Measurements from ENCODE around the gene SECISBP2.

The SECISBP2 gene

DNA sequence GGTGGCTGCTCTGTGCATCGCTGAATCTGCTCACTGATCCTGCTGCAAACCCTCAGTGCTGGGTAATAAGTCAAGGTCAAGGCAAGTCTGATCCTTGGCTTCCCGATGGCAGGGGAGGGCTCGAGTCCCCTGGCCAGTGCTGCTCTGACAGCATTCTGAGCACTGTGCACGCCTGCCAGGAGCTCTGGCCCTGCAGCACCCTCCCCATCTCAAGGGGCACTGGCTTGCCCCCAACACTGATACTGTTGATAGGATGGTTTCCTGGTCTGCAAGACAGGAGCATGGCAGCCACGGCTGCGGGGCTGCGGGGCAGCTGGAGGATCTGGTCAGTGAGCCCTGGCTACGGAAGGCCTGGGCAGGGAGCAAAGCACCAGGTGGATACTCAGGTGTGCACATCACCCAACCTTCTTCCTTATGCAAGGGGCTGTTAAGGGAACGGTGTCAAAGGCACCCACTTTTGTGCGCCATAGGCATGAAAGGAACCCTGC, 71.8 kb downstream of the SECISBP2 start:
- no CpG with 5 or more reads among the region's 10 CpGs for WGBS, 2 donors (ENCODE audit: extremely low coverage in 2 of 2, insufficient read length in 2 of 2, insufficient replicate concordance in 1 of 2)
- H3K4me3 ChIP-seq (ENCODE audit: low read length in 2 of 2) = no peak overlapping the region
- no peak for DNase-seq (ENCODE audit: low spot score)
- H3K9me3 ChIP-seq (replicated peaks in 1 of 2; ENCODE audit: control insufficient read depth in 2 of 2, insufficient read depth in 1 of 2, low read depth in 1 of 2, low read length in 2 of 2) = no peaks in the 10 kb centered on the region
- H2AK5ac ChIP-seq (ENCODE audit: low read depth, low read length) = no peak overlapping the region
- no peaks in the 10 kb centered on the region for H3K27me3 ChIP-seq (ENCODE audit: control insufficient read depth in 3 of 3, insufficient read depth in 3 of 3, low read depth in 1 of 3, low read length in 3 of 3)
- no peak overlapping the region for H2AFZ ChIP-seq (ENCODE audit: low read length)
- no peak overlapping the region for H4K91ac ChIP-seq (ENCODE audit: low read depth, low read length, poor library complexity)
- peak overlapping the region; percentile 75 for H2BK120ac ChIP-seq (ENCODE audit: low read depth, low read length)
- H3K23ac ChIP-seq (ENCODE audit: low read depth, low read length, poor library complexity) = no peak overlapping the region
- H3K14ac ChIP-seq (ENCODE audit: low read length) = peak overlapping the region; percentile 87
- peak overlapping the region; percentile 45 for H3K18ac ChIP-seq (ENCODE audit: low read length)
- no peak overlapping the region for H3K4me2 ChIP-seq (ENCODE audit: insufficient read depth, low read length, poor library complexity, severe bottlenecking)
- no peak overlapping the region for H2BK12ac ChIP-seq (ENCODE audit: low read length)
- H2BK15ac ChIP-seq (ENCODE audit: low read length) = no peak overlapping the region
- peak overlapping the region; percentile 34 for H3K9ac ChIP-seq (ENCODE audit: low read depth, low read length, poor library complexity)
- H3K4me1 ChIP-seq (ENCODE audit: control insufficient read depth in 2 of 2, insufficient read depth in 1 of 2, low read depth in 1 of 2, low read length in 2 of 2) = peaks cover 2 to 4% of the 10 kb centered on the region in 2 donors
- H3K4ac ChIP-seq (ENCODE audit: low read length) = no peak overlapping the region
- no peaks in the 10 kb centered on the region for H3K79me1 ChIP-seq (ENCODE audit: low read depth, low read length)
- peaks cover 30 to 56% of the 10 kb centered on the region in 2 donors for H3K36me3 ChIP-seq (replicated peaks in 1 of 2; ENCODE audit: control insufficient read depth in 2 of 2, insufficient read depth in 2 of 2, low read length in 2 of 2)
- no peak overlapping the region for H4K8ac ChIP-seq (ENCODE audit: low read depth, low read length)
- H2BK5ac ChIP-seq (ENCODE audit: low read length) = no peak overlapping the region
- H3K27ac ChIP-seq (replicated peaks; ENCODE audit: low read length) = no peak overlapping the region

DNA sequence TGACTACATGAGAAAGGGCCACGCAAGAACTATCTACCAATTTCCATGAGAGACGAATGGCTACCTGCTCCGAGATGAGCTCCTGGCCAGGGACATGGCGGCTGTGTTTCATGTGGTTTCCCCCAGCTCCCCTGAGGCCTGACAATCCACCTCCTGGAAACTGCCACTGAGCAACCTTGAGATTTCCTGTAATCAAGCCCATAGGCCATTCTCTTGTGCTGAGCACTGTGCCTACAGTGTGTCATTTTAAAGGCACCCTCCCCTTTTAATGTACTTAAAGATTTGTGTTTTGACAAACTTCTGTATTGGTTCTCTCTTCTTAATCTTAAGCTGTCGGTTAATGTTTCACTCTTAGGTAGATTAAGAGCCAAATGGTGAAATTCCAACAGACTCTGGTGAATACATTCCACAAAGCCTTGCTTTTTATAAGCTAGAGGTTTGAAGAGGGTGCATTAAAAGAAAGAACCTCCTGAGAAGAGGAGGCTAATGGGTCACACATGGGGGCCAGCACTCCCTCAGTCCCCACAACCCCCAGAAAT, 72.3 kb downstream of the SECISBP2 start:
- H3K4ac ChIP-seq (ENCODE audit: low read length) = no peak overlapping the region
- no peak overlapping the region for H3K23ac ChIP-seq (ENCODE audit: low read depth, low read length, poor library complexity)
- H2AK5ac ChIP-seq (ENCODE audit: low read depth, low read length) = no peak overlapping the region
- H4K8ac ChIP-seq (ENCODE audit: low read depth, low read length) = no peak overlapping the region
- H3K18ac ChIP-seq (ENCODE audit: low read length) = no peak overlapping the region
- no peaks in the 10 kb centered on the region for H3K27me3 ChIP-seq (ENCODE audit: control insufficient read depth in 3 of 3, insufficient read depth in 3 of 3, low read depth in 1 of 3, low read length in 3 of 3)
- H3K36me3 ChIP-seq (replicated peaks in 1 of 2; ENCODE audit: control insufficient read depth in 2 of 2, insufficient read depth in 2 of 2, low read length in 2 of 2) = peaks cover 30 to 56% of the 10 kb centered on the region in 2 donors
- H2BK5ac ChIP-seq (ENCODE audit: low read length) = no peak overlapping the region
- DNase-seq (ENCODE audit: low spot score) = no peak
- H3K27ac ChIP-seq (replicated peaks; ENCODE audit: low read length) = no peak overlapping the region
- no CpG with 5 or more reads among the region's 5 CpGs for WGBS, 2 donors (ENCODE audit: extremely low coverage in 2 of 2, insufficient read length in 2 of 2, insufficient replicate concordance in 1 of 2)
- no peak overlapping the region for H4K91ac ChIP-seq (ENCODE audit: low read depth, low read length, poor library complexity)
- H3K4me3 ChIP-seq (ENCODE audit: low read length in 2 of 2) = no peak overlapping the region
- no peak overlapping the region for H3K9ac ChIP-seq (ENCODE audit: low read depth, low read length, poor library complexity)
- H2AFZ ChIP-seq (ENCODE audit: low read length) = no peak overlapping the region
- H2BK120ac ChIP-seq (ENCODE audit: low read depth, low read length) = no peak overlapping the region
- H3K4me2 ChIP-seq (ENCODE audit: insufficient read depth, low read length, poor library complexity, severe bottlenecking) = no peak overlapping the region
- no peak overlapping the region for H3K14ac ChIP-seq (ENCODE audit: low read length)
- no peaks in the 10 kb centered on the region for H3K79me1 ChIP-seq (ENCODE audit: low read depth, low read length)
- no peak overlapping the region for H2BK15ac ChIP-seq (ENCODE audit: low read length)
- no peak overlapping the region for H2BK12ac ChIP-seq (ENCODE audit: low read length)
- H3K4me1 ChIP-seq (ENCODE audit: control insufficient read depth in 2 of 2, insufficient read depth in 1 of 2, low read depth in 1 of 2, low read length in 2 of 2) = peaks cover 2 to 4% of the 10 kb centered on the region in 2 donors
- no peaks in the 10 kb centered on the region for H3K9me3 ChIP-seq (replicated peaks in 1 of 2; ENCODE audit: control insufficient read depth in 2 of 2, insufficient read depth in 1 of 2, low read depth in 1 of 2, low read length in 2 of 2)

DNA sequence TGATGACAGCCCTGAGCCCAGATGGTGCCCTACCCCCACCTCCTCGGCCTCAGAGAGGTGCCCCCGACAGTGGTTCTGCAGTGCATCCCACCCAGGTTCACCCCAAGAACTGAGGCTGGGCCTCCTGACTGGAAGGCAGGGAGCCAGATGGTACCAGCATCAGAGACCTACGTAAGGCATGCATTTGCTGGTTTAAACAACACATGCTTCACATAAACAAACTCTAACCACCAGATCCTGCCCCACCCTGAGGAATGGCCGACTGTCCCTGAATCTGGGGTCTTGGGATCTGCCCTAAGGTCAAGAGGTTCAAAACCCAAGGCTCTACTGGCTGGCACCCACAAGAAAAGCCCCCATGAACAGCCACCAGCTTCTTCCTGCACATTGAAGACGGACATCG, 73.3 kb downstream of the SECISBP2 start:
- no peak overlapping the region for H2AFZ ChIP-seq (ENCODE audit: low read length)
- H3K27ac ChIP-seq (replicated peaks; ENCODE audit: low read length) = no peak overlapping the region
- no peak overlapping the region for H3K4ac ChIP-seq (ENCODE audit: low read length)
- DNase-seq (ENCODE audit: low spot score) = no peak
- H3K27me3 ChIP-seq (ENCODE audit: control insufficient read depth in 3 of 3, insufficient read depth in 3 of 3, low read depth in 1 of 3, low read length in 3 of 3) = no peaks in the 10 kb centered on the region
- H3K23ac ChIP-seq (ENCODE audit: low read depth, low read length, poor library complexity) = no peak overlapping the region
- no peak overlapping the region for H3K4me3 ChIP-seq (ENCODE audit: low read length in 2 of 2)
- H3K18ac ChIP-seq (ENCODE audit: low read length) = no peak overlapping the region
- H4K91ac ChIP-seq (ENCODE audit: low read depth, low read length, poor library complexity) = no peak overlapping the region
- no peak overlapping the region for H2BK5ac ChIP-seq (ENCODE audit: low read length)
- H4K8ac ChIP-seq (ENCODE audit: low read depth, low read length) = no peak overlapping the region
- no peak overlapping the region for H3K4me2 ChIP-seq (ENCODE audit: insufficient read depth, low read length, poor library complexity, severe bottlenecking)
- H3K9me3 ChIP-seq (replicated peaks in 1 of 2; ENCODE audit: control insufficient read depth in 2 of 2, insufficient read depth in 1 of 2, low read depth in 1 of 2, low read length in 2 of 2) = no peaks in the 10 kb centered on the region
- H2BK12ac ChIP-seq (ENCODE audit: low read length) = no peak overlapping the region
- WGBS, 2 donors (ENCODE audit: extremely low coverage in 2 of 2, insufficient read length in 2 of 2, insufficient replicate concordance in 1 of 2) = no CpG with 5 or more reads among the region's 6 CpGs
- peaks cover 2 to 4% of the 10 kb centered on the region in 2 donors for H3K4me1 ChIP-seq (ENCODE audit: control insufficient read depth in 2 of 2, insufficient read depth in 1 of 2, low read depth in 1 of 2, low read length in 2 of 2)
- no peak overlapping the region for H3K9ac ChIP-seq (ENCODE audit: low read depth, low read length, poor library complexity)
- H3K36me3 ChIP-seq (replicated peaks in 1 of 2; ENCODE audit: control insufficient read depth in 2 of 2, insufficient read depth in 2 of 2, low read length in 2 of 2) = peaks cover 23 to 53% of the 10 kb centered on the region in 2 donors
- H2BK15ac ChIP-seq (ENCODE audit: low read length) = no peak overlapping the region
- no peaks in the 10 kb centered on the region for H3K79me1 ChIP-seq (ENCODE audit: low read depth, low read length)
- no peak overlapping the region for H3K14ac ChIP-seq (ENCODE audit: low read length)
- no peak overlapping the region for H2AK5ac ChIP-seq (ENCODE audit: low read depth, low read length)
- no peak overlapping the region for H2BK120ac ChIP-seq (ENCODE audit: low read depth, low read length)

DNA sequence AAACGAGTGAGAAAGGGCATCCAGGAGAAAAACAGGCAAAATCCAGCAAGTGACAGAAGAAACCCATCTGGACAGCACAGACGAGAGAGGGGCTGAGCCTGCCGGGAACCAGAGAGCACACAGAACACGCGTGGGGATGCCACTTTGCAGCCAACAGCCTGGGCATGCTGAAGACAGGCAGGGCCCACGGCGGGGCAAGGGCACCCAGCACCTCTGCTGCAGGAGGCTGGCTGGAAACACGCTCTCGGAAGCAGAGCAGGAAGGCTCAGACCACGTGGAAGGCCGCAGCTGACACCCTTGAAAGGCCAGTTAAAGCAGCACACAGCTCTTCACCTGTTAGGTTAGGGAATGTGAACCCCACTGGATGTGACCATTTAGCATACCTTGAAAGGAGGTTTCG, 76.1 kb downstream of the SECISBP2 start:
- no peaks in the 10 kb centered on the region for H3K27me3 ChIP-seq (ENCODE audit: control insufficient read depth in 3 of 3, insufficient read depth in 3 of 3, low read depth in 1 of 3, low read length in 3 of 3)
- H2BK120ac ChIP-seq (ENCODE audit: low read depth, low read length) = no peak overlapping the region
- H3K4me1 ChIP-seq (ENCODE audit: control insufficient read depth in 2 of 2, insufficient read depth in 1 of 2, low read depth in 1 of 2, low read length in 2 of 2) = peaks cover 2 to 4% of the 10 kb centered on the region in 2 donors
- no peak overlapping the region for H2BK12ac ChIP-seq (ENCODE audit: low read length)
- no peak overlapping the region for H3K27ac ChIP-seq (replicated peaks; ENCODE audit: low read length)
- H3K4me3 ChIP-seq (ENCODE audit: low read length in 2 of 2) = no peak overlapping the region
- H3K18ac ChIP-seq (ENCODE audit: low read length) = no peak overlapping the region
- H2BK5ac ChIP-seq (ENCODE audit: low read length) = no peak overlapping the region
- no CpG with 5 or more reads among the region's 12 CpGs for WGBS, 2 donors (ENCODE audit: extremely low coverage in 2 of 2, insufficient read length in 2 of 2, insufficient replicate concordance in 1 of 2)
- peaks cover 4 to 35% of the 10 kb centered on the region in 2 donors for H3K36me3 ChIP-seq (replicated peaks in 1 of 2; ENCODE audit: control insufficient read depth in 2 of 2, insufficient read depth in 2 of 2, low read length in 2 of 2)
- H2AFZ ChIP-seq (ENCODE audit: low read length) = no peak overlapping the region
- H3K9ac ChIP-seq (ENCODE audit: low read depth, low read length, poor library complexity) = no peak overlapping the region
- H2BK15ac ChIP-seq (ENCODE audit: low read length) = no peak overlapping the region
- no peak overlapping the region for H3K14ac ChIP-seq (ENCODE audit: low read length)
- H2AK5ac ChIP-seq (ENCODE audit: low read depth, low read length) = no peak overlapping the region
- H3K23ac ChIP-seq (ENCODE audit: low read depth, low read length, poor library complexity) = no peak overlapping the region
- H3K4me2 ChIP-seq (ENCODE audit: insufficient read depth, low read length, poor library complexity, severe bottlenecking) = no peak overlapping the region
- no peak overlapping the region for H4K8ac ChIP-seq (ENCODE audit: low read depth, low read length)
- H3K9me3 ChIP-seq (replicated peaks in 1 of 2; ENCODE audit: control insufficient read depth in 2 of 2, insufficient read depth in 1 of 2, low read depth in 1 of 2, low read length in 2 of 2) = no peaks in the 10 kb centered on the region
- DNase-seq (ENCODE audit: low spot score) = no peak
- H4K91ac ChIP-seq (ENCODE audit: low read depth, low read length, poor library complexity) = no peak overlapping the region
- H3K4ac ChIP-seq (ENCODE audit: low read length) = no peak overlapping the region
- H3K79me1 ChIP-seq (ENCODE audit: low read depth, low read length) = no peaks in the 10 kb centered on the region
